Activated CD4-positive, alpha-beta T cell treated with anti-CD3 and anti-CD28 coated beads for 48 hours (primary cell): Measurements from ENCODE around the gene SLC13A3.

Experiments used
- DNase-seq: peaks from one replicate; pipeline ENCODE4 v3.0.0-alpha.2; 2020

SLC13A3 gene

DNA sequence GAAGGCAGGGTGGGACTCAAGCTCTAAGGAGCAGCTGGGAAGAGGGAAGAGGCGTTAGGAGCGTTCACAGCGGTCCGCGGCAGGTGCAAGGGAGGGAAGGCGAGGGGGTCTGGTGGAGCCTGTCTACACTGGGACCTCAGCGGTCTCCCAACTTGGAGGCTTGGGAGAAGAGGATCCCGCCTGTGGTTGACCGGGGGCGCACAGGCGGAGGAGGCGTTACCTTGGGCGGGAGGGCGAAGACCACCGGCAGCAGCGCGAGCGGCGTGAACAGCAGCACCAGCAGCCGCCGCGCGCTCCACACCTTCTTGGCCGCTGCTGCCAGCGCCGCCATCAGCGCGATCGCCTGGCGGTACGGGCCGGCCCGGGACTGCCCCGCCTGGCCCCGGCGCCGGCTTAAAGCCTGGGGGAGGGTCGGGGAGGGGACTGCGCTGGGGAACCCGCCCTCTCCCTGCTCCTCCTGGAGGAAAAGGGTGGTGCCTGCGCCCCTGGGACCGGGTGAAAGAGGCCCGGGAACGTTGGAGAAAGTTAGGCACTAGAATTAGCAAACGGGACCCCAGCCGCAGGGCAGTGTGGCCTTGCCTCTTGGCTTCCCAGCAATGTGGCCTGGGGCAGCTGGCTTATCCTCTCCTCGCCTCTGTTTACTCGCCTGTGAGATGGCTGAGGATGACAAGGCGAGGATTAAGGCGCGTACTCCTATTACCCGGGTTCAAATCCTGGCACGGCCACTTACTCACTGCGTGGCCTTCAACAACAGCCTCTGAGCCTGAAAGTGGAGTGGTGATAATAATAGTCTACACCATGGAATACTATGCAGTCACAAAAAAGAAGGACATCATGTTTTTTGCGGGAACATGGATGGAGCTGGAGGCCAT, at the start of gene SLC13A3:
Gene SLC13A3, minus strand, starts transcription at position 369 of the 872 bp plus-strand sequence. Its CDS starts 38 bp downstream, at position 331.
- no peak for DNase-seq

- no peak for DNase-seq
Observed at GRCh38 chr20:46701057-46701456, 49.8 kb upstream of the SLC13A3 start.

GRCh38 chr20:46700481-46700880, 49.2 kb upstream of the SLC13A3 start:
- DNase-seq = no peak

DNA sequence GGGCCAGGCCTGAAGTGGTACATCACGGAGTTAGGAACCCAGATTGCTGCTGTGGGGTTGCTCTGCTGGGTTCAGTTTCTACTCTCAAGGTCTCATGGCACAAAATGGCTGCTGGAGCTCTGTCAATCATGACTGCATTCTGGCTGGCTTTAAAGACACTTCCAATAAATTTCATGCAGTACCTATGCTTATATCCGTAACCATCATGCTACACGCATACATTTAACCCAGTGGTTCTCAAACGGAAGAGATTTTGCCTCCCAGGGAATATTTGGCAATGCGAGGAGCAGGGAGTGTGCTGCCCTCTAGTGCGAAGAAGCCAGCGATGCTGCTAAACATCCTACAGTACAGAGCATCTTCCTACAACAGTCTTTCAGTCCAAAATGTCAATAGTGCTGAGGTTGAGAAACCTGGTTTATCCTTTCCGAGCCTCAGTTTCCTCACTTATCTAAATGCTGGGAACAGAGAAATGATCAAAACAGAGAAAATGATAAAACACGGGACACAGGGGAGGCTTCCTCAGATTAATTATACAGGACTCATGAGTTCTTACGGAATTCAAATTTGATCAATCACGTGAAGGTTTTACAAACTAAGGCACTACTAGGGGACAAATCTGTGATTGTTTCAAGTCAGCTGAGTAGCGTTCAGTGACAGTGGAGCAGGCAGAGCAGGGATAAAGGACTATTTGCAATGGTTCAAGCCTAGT, 48.5 kb upstream of the SLC13A3 start:
- DNase-seq = peak; percentile 23

- DNase-seq = no peak
Observed at GRCh38 chr20:46698788-46699187, 47.5 kb upstream of the SLC13A3 start.

DNA sequence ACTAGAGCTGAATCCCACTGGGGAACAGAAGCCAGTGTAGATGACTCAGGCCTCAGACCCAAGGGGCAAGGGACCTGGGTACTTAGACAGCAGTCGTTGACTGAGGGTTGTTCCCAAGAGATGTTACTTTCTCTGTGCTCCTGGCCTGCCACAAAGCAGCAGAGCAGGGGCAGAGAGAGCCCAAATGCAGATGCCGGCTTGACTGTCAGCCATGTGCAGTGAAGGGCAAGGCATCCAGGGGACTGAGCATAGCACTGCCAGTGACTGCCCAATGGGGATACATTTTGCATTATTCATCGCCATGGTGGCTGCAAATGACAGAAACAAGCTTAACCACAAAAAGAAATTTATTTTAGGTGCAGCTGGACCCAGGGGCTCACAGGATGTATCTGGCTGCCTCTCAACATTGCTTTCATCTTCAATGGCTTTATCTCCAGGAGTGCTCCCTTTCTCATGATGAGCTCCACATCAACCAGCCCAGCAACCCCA, 45.6 kb upstream of the SLC13A3 start:
- DNase-seq = no peak

DNA sequence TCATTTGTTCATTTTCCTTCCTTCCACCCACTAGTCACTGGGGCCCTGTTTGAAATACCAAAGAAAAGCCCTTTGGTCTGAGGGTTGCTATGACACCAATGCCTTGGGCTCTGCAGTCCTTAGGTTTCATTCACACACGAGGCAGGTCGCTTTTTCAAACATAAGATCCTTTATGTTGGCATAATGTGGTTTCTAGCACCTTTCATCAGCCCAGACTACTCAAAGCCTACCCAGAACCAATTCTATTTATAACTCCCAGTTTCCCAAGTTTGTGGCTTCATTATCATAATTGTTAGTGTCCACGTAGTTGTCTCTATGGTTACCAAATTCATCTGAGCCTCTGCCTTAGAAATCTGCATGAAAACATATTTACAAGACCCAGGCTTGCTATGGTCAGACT, 44.6 kb upstream of the SLC13A3 start:
- no peak for DNase-seq

DNA sequence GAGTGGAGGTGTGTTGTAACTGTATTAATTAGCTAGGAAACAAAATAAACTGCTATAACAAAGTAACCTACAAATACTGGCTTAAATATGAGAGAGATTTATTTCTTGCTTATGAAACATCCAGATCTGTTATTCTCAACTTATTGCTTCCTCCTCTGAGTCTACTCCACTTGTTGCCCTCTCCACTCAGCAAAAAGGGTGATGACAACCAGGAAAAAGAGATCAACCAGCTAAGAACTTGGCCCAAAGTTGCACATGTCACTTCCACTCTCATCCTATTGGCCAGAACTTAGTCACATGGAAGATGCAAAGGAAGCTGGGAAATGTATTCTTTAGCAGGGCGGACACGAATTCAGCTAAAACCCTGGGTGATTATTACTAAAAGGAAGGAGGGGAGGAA, 43.2 kb upstream of the SLC13A3 start:
- DNase-seq = no peak

DNA sequence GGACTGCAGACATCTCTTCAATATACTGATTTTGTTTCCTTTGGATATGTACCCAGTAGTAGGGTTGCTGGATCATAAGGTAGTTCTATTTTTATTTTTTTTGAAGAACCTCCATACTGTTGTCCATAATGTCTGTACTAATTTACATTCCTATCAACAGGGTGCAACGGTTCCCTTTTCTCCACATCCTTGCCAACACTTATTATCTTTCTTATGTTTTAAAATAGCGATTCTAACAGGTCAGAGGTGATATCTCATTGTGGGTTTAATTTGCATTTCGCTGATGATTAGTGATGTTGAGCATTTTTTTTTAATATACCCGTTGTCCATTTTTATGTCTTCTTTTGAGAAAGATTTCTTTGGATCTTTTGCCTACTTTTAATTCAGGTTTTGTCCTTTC, 39.9 kb upstream of the SLC13A3 start:
- no peak for DNase-seq

DNA sequence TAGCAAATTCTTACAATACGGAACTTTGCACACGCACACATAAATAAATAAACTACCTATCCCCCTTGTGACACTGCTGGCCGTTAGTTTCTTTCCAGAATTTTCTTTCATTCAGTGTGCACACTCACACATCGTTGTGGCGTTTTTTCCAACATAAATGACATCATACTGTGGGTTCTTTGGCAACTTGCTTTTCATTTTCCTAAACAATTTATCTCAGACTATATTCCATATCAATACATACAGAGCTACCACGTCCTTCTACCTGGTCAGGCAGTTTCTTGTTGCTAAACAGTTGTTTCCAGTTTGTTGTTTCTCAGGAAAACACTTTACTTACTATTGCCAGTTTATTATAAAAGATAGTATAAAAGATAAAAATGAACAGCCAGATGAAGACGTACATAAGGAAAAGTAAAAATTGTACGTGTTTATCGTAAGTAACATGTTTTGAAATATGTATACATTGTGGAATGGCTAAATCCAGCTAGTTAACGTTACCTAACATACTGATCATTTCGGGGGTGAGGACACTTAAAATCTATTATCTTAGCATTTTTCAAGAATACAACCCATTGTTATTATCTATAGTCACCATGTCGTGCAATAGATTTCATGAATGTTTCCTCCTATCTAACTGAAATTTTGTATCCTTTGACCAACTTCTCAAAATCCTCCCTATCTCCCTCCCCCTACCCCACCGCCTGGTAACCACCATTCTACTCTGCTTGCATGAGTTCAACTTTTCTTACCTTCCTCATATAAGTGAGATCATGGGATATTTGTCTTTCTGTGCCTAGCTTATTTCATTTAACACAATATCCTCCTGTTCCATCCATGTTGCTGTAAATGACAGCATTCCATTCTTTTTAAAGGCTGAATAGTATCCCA, 39.2 kb upstream of the SLC13A3 start:
- DNase-seq = no peak

GRCh38 chr20:46689754-46690085, 38.5 kb upstream of the SLC13A3 start:
- DNase-seq = no peak

GRCh38 chr20:46689082-46689753, 38.0 kb upstream of the SLC13A3 start, which contains the start of gene TP53RK:
Gene TP53RK, minus strand, starts transcription at chr20:46689444. Its CDS starts 30 bp downstream, at chr20:46689414.
- peak; percentile 98 for DNase-seq

GRCh38 chr20:46688151-46689081, 37.2 kb upstream of the SLC13A3 start:
- no peak for DNase-seq

DNA sequence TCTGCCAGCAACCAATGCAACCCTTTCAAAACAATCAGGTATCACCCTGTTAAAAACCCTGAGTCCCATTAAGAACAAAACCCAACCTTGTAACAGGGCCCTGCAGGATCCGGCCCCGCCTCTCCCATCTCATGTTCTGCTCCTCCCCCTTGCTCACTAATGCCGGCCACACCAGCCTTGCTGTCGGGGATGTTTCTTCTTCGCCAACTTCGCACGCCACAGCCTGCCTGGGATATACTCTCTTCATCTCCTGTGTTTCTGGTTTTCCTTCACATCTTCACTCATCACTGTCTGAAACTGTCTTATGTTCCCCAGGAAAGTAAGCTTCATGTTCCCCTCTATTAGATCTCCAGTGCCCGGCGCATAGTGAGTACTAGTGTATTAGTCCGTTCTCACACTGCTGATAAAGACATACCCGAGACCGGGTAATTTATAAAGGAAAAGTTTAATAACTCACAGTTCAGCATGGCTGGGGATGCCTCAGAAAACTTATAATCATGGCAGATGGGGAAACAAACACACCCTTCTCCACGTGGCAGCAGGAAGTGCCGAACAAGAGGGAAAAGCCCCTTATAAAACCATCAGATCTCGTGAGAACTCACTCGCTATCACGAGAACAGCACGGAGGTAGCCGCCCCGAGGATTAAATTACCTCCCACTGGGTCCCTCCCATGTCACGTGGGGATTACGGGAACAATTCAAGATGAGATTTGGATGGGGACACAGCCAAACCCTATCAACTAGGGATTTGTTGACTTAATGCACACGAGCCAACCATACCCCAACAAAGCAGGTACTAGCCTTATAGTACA, 32.9 kb upstream of the SLC13A3 start:
- DNase-seq = no peak

DNA sequence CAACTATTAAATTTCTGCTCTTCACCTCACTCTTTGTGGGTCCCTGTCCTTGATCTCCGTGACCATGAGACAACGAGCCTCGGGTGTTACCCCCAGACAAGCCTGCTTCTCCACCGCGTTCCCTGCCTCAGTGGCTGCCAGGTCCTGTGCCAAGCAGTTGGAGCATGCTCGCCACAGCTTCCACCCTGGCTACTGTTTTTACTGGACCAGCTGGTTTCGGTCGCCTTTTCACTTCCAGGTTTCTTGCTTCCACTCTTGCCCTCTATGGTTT, 32.3 kb upstream of the SLC13A3 start:
- DNase-seq = no peak

DNA sequence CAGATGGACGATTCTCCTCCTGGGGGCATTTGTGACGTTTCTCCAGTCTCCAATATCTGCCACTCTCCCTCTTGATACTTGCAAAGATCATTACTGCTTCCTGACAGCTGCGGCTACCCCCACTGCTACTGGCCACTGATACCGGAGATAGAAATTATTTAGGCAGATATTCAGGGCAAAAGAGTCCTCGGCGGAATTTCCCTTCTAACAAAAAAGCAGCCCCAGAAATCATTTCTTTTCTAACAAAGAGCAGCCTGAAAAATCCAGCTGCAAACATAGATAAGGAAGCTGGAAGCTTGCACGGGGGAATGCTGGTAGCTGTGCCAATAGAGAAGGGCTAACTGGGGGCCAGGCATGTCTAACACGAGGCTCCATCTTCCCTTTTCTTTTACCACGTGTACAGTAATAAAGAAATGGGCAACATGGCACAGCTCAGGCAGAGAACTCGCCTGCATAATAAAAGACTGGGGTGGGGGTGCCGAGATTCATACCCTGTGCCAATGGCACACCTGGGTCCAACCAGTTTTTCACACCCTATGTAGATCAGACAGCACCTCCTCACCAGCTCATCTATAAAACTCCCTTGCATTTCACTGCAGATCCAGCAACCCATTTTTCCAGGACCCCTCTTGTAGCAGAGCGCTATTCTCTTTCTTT, 31.9 kb upstream of the SLC13A3 start:
- no peak for DNase-seq

DNA sequence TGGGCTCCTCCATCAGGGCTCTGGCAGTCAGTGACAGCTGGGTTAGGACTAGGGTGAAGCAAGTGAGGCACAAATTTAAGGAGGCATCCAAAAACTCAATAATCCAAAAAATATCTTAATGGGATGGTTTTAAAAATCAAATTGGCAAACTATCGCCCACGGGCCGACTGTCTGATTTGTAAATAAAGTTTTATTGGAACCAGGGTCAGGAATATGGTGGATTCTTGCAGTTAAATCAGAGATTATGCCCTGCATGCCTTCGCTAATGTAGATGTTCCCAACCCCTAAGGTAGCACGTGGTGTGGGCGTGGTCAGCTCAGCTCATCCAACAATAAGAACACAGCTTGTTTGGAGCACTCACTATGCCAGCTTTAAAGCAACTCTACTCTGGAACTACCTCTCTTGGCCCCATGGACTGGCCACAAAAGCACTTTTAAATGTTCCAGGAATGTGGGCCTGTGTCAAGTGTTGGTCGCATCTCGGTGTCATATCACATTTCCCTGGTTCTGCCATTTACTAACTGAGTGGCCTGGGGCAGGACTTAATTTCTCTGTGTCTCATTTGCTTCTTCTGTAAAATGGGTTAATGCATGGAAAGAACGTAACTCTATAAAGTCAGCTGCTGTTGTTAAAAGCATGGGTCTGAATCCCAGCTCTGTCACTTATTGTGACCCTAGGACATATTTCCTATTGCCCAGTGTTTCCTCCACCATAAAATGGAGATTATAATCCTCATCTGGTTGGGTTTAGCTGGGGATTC, 31.0 kb upstream of the SLC13A3 start:
- no peak for DNase-seq

DNA sequence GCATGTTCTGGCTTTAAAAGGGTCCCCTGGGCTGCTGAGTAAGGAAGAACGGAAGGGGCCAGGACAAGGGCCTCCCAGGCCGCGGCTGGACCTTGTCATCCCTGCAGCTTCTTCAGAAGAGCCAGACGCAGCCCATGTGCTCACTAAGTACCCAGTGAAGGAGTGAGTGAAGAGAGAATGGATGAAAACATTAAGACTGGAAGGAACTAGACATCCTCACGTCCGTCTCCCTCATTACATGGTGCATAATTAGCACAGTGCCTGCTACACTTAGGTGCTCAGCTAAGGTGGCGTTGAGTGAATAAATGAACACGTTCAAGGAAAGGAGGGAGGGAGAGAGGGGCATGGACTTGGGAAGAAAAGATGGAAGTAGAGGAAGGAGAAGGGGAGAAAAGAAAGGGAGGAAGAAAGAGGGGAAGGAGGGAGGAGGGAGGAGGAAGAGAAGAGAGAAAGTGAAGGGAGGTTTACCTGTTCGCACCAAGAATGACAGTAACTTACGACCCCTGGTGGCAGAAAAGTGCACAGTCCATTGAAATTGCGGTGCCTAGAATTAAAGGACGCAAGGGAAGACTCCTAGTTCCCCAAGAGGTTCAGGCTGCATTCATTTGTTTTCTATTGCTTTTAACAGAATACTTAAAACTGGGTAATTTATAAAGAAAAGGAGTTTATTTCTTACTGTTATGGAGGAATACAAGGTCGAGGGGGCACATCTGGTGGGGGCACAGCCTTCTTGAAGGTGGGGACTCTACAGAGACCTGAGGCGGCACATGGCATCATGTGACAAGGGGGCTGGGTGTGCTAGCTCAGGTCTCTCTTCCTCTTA, 30.0 kb upstream of the SLC13A3 start:
- DNase-seq = peak; percentile 76

GRCh38 chr20:46680684-46681031, 29.4 kb upstream of the SLC13A3 start:
- no peak for DNase-seq
